B cell (primary cell): Measurements from ENCODE around the gene CDK5RAP2.

Experiments
- EZH2 ChIP-seq: IDR thresholded peaks from 2 replicates; pipeline ENCODE4 v1.6.1; 2012; ENCODE audit warnings: borderline replicate concordance, low read depth, mild to moderate bottlenecking, moderate library complexity, low read length; ENCODE audit not compliant: insufficient read depth, poor library complexity, severe bottlenecking
- TF ChIP-seq, protein P1 (sequence below): fragments of 200-600 bp; IDR thresholded peaks from one replicate; pipeline ENCODE4 v1.8.0; 2022; ENCODE audit warnings: antibody characterized with exemption, mild to moderate bottlenecking

DNA sequence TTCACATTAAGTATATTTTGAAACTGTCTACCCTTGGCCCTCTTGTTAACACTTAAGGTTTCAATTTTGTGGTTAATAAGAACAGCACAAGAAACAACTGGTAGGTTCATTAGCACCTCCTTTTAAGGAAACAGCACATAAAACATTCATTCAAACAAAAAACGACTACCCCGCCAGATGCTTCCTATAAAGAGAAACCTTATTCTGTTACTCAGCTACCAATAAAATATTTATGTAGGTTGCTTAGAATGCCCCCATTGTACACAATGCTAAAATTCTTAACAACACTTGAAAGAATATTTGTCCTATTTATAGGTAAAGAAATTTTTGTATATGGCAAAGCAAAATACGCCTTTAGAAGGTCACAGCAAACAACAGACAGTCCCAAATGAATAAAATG lies 23.2 kb downstream of the CDK5RAP2 start:
- TF ChIP-seq, protein P1, sequence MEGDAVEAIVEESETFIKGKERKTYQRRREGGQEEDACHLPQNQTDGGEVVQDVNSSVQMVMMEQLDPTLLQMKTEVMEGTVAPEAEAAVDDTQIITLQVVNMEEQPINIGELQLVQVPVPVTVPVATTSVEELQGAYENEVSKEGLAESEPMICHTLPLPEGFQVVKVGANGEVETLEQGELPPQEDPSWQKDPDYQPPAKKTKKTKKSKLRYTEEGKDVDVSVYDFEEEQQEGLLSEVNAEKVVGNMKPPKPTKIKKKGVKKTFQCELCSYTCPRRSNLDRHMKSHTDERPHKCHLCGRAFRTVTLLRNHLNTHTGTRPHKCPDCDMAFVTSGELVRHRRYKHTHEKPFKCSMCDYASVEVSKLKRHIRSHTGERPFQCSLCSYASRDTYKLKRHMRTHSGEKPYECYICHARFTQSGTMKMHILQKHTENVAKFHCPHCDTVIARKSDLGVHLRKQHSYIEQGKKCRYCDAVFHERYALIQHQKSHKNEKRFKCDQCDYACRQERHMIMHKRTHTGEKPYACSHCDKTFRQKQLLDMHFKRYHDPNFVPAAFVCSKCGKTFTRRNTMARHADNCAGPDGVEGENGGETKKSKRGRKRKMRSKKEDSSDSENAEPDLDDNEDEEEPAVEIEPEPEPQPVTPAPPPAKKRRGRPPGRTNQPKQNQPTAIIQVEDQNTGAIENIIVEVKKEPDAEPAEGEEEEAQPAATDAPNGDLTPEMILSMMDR: no peak
- TF ChIP-seq EZH2: no peak
